HepG2 (cell line): ENCODE measurements around the gene PAPOLB. TPM values are rescaled to one million over a fixed set of nuclear protein-coding genes. Genes with fewer than 3 reads are reported as not detected.

ENCODE experiments used
- ATAC-seq: fragments of 200-7000 bp; cut with Tn5 transposase; 3 replicates; pipeline ENCODE4 v1.9.1; 2020; ENCODE audit warnings: mild to moderate bottlenecking, moderate library complexity
- BruUV-seq: library from RNA; stranded (reverse); fragments of 400-500 nt; replicated peaks from 2 replicates; lab custom pipeline; 2021; lab: Mats Ljungman, UMichigan
- CTCF ChIA-PET: fragments of 300-600 bp; formaldehyde crosslinking; extraction: SDS; loops from one replicate; lab custom pipeline; 2021; ENCODE audit warnings: low total read pairs, inconsistent platforms, low intra/inter-chr PET ratio; lab: Yijun Ruan, JAX
- POLR2A ChIA-PET: fragments of 350-600 bp; sonication (Branson Sonifier 250); formaldehyde crosslinking; loops from one replicate; lab custom pipeline; 2020; ENCODE audit warnings: antibody characterized with exemption, inconsistent platforms; lab: Yijun Ruan, JAX
- DNase-seq: peaks from one replicate; pipeline ENCODE4 v3.0.0-alpha.2; 2015; ENCODE audit warnings: low spot score
- FAIRE-seq: peaks from 3 replicates; lab custom pipeline; 2011; peaks lifted over from hg19 to GRCh38; lab: Jason Lieb, UNC
- H2AFZ ChIP-seq: one replicate; pipeline ENCODE4 v1.6.1; 2011; ENCODE audit warnings: low read length, inconsistent platforms
- H3K27ac ChIP-seq: fragments of 300-600 bp; 3 replicates; pipeline ENCODE4 v1.8.0; 2011; ENCODE audit warnings: mixed run types, mild to moderate bottlenecking, mixed read lengths, low read length, inconsistent platforms; ENCODE audit not compliant: insufficient read depth; ENCODE audit errors: extremely low read length
- H3K27me3 ChIP-seq, 2 experiments: fragments of 200-600 bp in 1 of 2; 2 replicates in 1 of 2; 3 replicates in 1 of 2; pipeline versions ENCODE4 v1.6.0 to v1.8.0; 2011; ENCODE audit warnings: low read length in 2 of 2, mild to moderate bottlenecking in 2 of 2, moderate library complexity in 2 of 2, inconsistent platforms in 1 of 2; ENCODE audit not compliant: insufficient read depth in 2 of 2, control insufficient read depth in 1 of 2
- H3K36me3 ChIP-seq, 2 experiments: fragments of 200-600 bp in 1 of 2; replicated peaks in 1 of 2; 2 replicates in 1 of 2; 3 replicates in 1 of 2; pipeline versions ENCODE4 v1.5.1 to v1.8.0; 2011; ENCODE audit warnings: low read length in 2 of 2, inconsistent platforms in 1 of 2; ENCODE audit not compliant: insufficient read depth in 2 of 2, control insufficient read depth in 1 of 2
- H3K4me1 ChIP-seq: 2 replicates; pipeline ENCODE4 v1.5.1; 2012; ENCODE audit warnings: low read length, inconsistent platforms; ENCODE audit not compliant: insufficient read depth
- H3K4me2 ChIP-seq: 2 replicates; pipeline ENCODE4 v1.6.0; 2011; ENCODE audit warnings: low read depth, low read length, inconsistent platforms
- H3K4me3 ChIP-seq, 3 experiments: fragments of 200-600 bp in 1 of 3; sonication (generic), shearing (Covaris generic) in 1 of 3; replicated peaks in 1 of 3; 2 replicates each; pipeline ENCODE4 v1.5.1; 2011 to 2016; ENCODE audit warnings: low read length in 3 of 3, inconsistent platforms in 2 of 3, low read depth in 2 of 3, mild to moderate bottlenecking in 2 of 3, control low read depth in 1 of 3, mixed read lengths in 1 of 3; ENCODE audit not compliant: insufficient read depth in 1 of 3
- H3K79me2 ChIP-seq: one replicate; pipeline ENCODE4 v1.6.1; 2011; ENCODE audit warnings: low read length, inconsistent platforms; ENCODE audit not compliant: insufficient read depth
- H3K9ac ChIP-seq: 2 replicates; pipeline ENCODE4 v1.6.0; 2011; ENCODE audit warnings: mild to moderate bottlenecking, low read depth, low read length, inconsistent platforms; ENCODE audit not compliant: insufficient read depth
- H3K9me3 ChIP-seq: 2 replicates; pipeline ENCODE4 v1.5.1; 2012; ENCODE audit warnings: mild to moderate bottlenecking, low read length
- H4K20me1 ChIP-seq: 2 replicates; pipeline ENCODE4 v1.6.0; 2011; ENCODE audit warnings: inconsistent platforms, mild to moderate bottlenecking, low read length, moderate library complexity; ENCODE audit not compliant: insufficient read depth
- HDAC1 ChIP-seq: sonication (generic); formaldehyde crosslinking; IDR thresholded peaks from 2 replicates; pipeline ENCODE4 v1.5.1; 2020; ENCODE audit warnings: mild to moderate bottlenecking, missing genetic modification reagents
- KLF9 ChIP-seq: IDR thresholded peaks from 2 replicates; pipeline ENCODE4 v1.6.1; 2016; ENCODE audit warnings: low read depth
- NKX3-1 ChIP-seq: sonication (generic); formaldehyde crosslinking; IDR thresholded peaks from 2 replicates; pipeline ENCODE4 v1.5.0; 2020; ENCODE audit warnings: missing genetic modification reagents
- PAF1 ChIP-seq: IDR thresholded peaks from 2 replicates; pipeline ENCODE4 v1.6.1; 2016; ENCODE audit warnings: missing genetic modification reagents, missing compliant biosample characterization
- RARA ChIP-seq: IDR thresholded peaks from 2 replicates; pipeline ENCODE4 v1.6.1; 2016; ENCODE audit warnings: missing genetic modification reagents, missing compliant biosample characterization
- RCOR2 ChIP-seq: IDR thresholded peaks from 2 replicates; pipeline ENCODE4 v1.6.1; 2016; ENCODE audit warnings: missing biosample characterization, missing genetic modification reagents
- TOE1 ChIP-seq: sonication (generic); formaldehyde crosslinking; IDR thresholded peaks from 2 replicates; pipeline ENCODE4 v1.4.0; 2020; ENCODE audit warnings: mild to moderate bottlenecking, missing genetic modification reagents
- ZBTB8A ChIP-seq: sonication (generic); formaldehyde crosslinking; IDR thresholded peaks from 2 replicates; pipeline ENCODE4 v1.4.0; 2020; ENCODE audit warnings: mild to moderate bottlenecking, low read depth, missing genetic modification reagents, borderline replicate concordance
- ZNF251 ChIP-seq: sonication (generic); formaldehyde crosslinking; IDR thresholded peaks from 2 replicates; pipeline ENCODE4 v1.9.0; 2021; ENCODE audit warnings: mild to moderate bottlenecking, missing genetic modification reagents
- ZNF501 ChIP-seq: sonication (generic); formaldehyde crosslinking; IDR thresholded peaks from 2 replicates; pipeline ENCODE4 v1.5.1; 2020; ENCODE audit warnings: mild to moderate bottlenecking, moderate library complexity, missing genetic modification reagents
- ZNF777 ChIP-seq: sonication (generic); formaldehyde crosslinking; IDR thresholded peaks from 2 replicates; pipeline ENCODE4 v1.4.0; 2020; ENCODE audit warnings: missing genetic modification reagents
- WGBS: methylation state at CpG from one replicate; pipeline ENCODE4 v1.1.6; 2017; ENCODE audit warnings: low lambda C conversion rate; 5-methylcytosine and 5-hydroxymethylcytosine counted together
- in situ Hi-C: cut with HindIII; loops from 2 replicates; pipeline ENCODE4 v1.10.0; 2017; ENCODE audit warnings: low pct_unique_long_range_greater_than_20kb; ENCODE audit not compliant: extremely low pct_ligation_motif_present
- intact Hi-C: fragments of 100-400 bp; cut with micrococcal nuclease; formaldehyde crosslinking; loops from one replicate; pipeline ENCODE4 v1.10.0; 2022; ENCODE audit not compliant: unreplicated experiment
- polyA plus RNA-seq, 8 experiments: library from polyadenylated mRNA; depleted of rRNA in 3 of 8; stranded (reverse) in 7 of 8; unstranded in 1 of 8; fragments of >200 nt; fragmentation: Illumina TruSeq in 4 of 8; extraction: Trizol in 4 of 8; gene quantifications; 2 replicates each; pipeline versions ENCODE4 v1.2.1 to v1.2.3, GENCODE V29; 2011 to 2016; ENCODE audit warnings: low read depth in 4 of 8, missing spikeins in 1 of 8, mixed read lengths in 1 of 8; ENCODE audit not compliant: insufficient read depth in 1 of 8
- total RNA-seq, 5 experiments: library from RNA; depleted of rRNA; stranded (reverse); fragments of >200 nt; fragmentation: Illumina TruSeq; extraction: Trizol; gene quantifications; 2 replicates each; pipeline ENCODE4 v1.2.3, GENCODE V29; 2016; ENCODE audit warnings: low read depth in 1 of 5
- TF ChIP-seq, protein P1 (sequence below): sonication (generic); formaldehyde crosslinking; IDR thresholded peaks from 2 replicates; pipeline ENCODE4 v1.8.0; 2023; ENCODE audit warnings: mild to moderate bottlenecking, missing genetic modification reagents
- TF ChIP-seq, protein P2 (sequence below): sonication (generic); formaldehyde crosslinking; conservative IDR thresholded peaks from 2 replicates; pipeline ENCODE4 v1.4.0; 2020; ENCODE audit warnings: missing genetic modification reagents

PAPOLB gene
- total and polyA plus RNA-seq, 2 of the 13 experiments (the other 11 are each of a cell fraction or from before 2014, with no cell fraction given) = not detected

DNA sequence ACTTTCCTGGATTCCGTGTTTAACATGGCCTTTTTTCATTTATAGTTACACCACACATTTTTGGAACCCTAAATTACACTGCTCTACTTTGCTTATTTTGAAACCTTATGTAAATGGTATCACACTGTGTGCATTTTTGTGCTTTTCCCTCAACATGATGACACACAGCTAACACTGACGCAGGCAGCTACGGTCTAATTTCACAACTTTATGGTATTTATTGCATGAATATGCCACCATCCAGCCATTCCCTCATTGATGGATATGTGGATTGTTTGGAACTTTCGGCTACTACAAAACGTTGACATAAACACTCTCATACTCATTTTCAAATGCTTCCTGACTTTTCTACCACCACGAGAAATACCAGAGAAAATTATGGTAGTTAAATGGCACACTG is 6.9 kb downstream of the PAPOLB start:
- no peak for FAIRE-seq
- WGBS = 33% methylated on average over 6 of the region's 6 CpGs
- intact Hi-C loops = no loop called here

More for the DNA sequence above, 6.9 kb downstream of the PAPOLB start:
- Histone ChIP-seq H3K27ac (no peak overlapping the region), H2AFZ (no peak overlapping the region), H3K4me1 (peaks cover 13% of the 10 kb centered on the region), H3K27me3 (peaks cover 0 to 28% of the 10 kb centered on the region in 2 experiments; a peak in 3 of 5 replicates), H3K9me3 (no peaks in the 10 kb centered on the region), H4K20me1 (no peaks in the 10 kb centered on the region), H3K9ac (no peak overlapping the region)
- POLR2A ChIA-PET = no interaction called here
- ATAC-seq (no peak), DNase-seq (no peak)
- TF ChIP-seq ZNF777 (CRISPR knock-in tag) = no peak
- TF ChIP-seq NKX3-1 (CRISPR knock-in tag) = no peak
- TF ChIP-seq, protein P1, sequence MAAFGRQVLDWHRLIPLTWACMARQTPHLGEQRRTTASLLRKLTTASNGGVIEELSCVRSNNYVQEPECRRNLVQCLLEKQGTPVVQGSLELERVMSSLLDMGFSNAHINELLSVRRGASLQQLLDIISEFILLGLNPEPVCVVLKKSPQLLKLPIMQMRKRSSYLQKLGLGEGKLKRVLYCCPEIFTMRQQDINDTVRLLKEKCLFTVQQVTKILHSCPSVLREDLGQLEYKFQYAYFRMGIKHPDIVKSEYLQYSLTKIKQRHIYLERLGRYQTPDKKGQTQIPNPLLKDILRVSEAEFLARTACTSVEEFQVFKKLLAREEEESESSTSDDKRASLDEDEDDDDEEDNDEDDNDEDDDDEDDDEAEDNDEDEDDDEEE (CRISPR knock-in tag) = no peak
- TF ChIP-seq KLF9 (CRISPR knock-in tag) = no peak
- TF ChIP-seq, protein P2, sequence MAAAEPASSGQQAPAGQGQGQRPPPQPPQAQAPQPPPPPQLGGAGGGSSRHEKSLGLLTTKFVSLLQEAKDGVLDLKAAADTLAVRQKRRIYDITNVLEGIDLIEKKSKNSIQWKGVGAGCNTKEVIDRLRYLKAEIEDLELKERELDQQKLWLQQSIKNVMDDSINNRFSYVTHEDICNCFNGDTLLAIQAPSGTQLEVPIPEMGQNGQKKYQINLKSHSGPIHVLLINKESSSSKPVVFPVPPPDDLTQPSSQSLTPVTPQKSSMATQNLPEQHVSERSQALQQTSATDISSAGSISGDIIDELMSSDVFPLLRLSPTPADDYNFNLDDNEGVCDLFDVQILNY (CRISPR knock-in tag) = no peak
- no peak for TF ChIP-seq ZNF501 (CRISPR knock-in tag)
- no peak for TF ChIP-seq RARA
- TF ChIP-seq HDAC1 = no peak
- TF ChIP-seq PAF1 = no peak
- no peak for TF ChIP-seq RCOR2 (CRISPR knock-in tag)
- no peak for TF ChIP-seq ZNF251 (CRISPR knock-in tag)
- no peak for TF ChIP-seq TOE1 (CRISPR knock-in tag)
- TF ChIP-seq ZBTB8A = no peak
- TF ChIP-seq, all 625 proteins: peak for 0
- Histone ChIP-seq H3K36me3 (no peaks in the 10 kb centered on the region), H3K4me2 (no peak overlapping the region), H3K4me3 (no peak overlapping the region), H3K79me2 (no peaks in the 10 kb centered on the region)
- in situ Hi-C loops = no loop called here
- no TSS peak for BruUV-seq
- CTCF ChIA-PET = no interaction called here
